Neural progenitor cell (in vitro differentiated cells): ENCODE measurements around the gene ZNF541.

Experiments
- CTCF ChIP-seq: fragments of 200-600 bp; sonication (generic); IDR thresholded peaks from 2 replicates; pipeline ENCODE4 v1.5.1; 2017; ENCODE audit warnings: antibody characterized with exemption, mild to moderate bottlenecking
- EZH2 ChIP-seq: fragments of 200-600 bp; sonication (generic); IDR thresholded peaks from 2 replicates; pipeline ENCODE4 v1.6.1; 2017; ENCODE audit warnings: antibody characterized with exemption, mild to moderate bottlenecking, moderate library complexity
- EZH2phosphoT487 ChIP-seq: fragments of 200-600 bp; sonication (generic); IDR thresholded peaks from 2 replicates; pipeline ENCODE4 v1.6.1; 2017; ENCODE audit warnings: antibody characterized with exemption

GRCh38 chr19:47538812-47539211 lies 34.1 kb downstream of the ZNF541 start:
- no peak for TF ChIP-seq CTCF
- TF ChIP-seq EZH2phosphoT487 = no peak
- no peak for TF ChIP-seq EZH2
